HS-27A (cell line): ENCODE results near the gene ATXN1.
"Not testable (repeated sequence)": the region's sequence is repeated elsewhere in the genome, so short reads cannot be mapped to it uniquely, and the experiment has no call there.

Experiments
- DNase-seq: peaks from one replicate; pipeline ENCODE4 v3.0.0-alpha.2; 2012; ENCODE audit warnings: low read depth, missing footprints

The ATXN1 gene

GRCh38 chr6:16570946-16571345 lies 190.3 kb downstream of the ATXN1 start:
- DNase-seq = no peak

- DNase-seq = no peak
These were observed 191.1 kb downstream of the ATXN1 start for GRCh38 chr6:16570221-16570553.

- no peak for DNase-seq
These were observed 193.1 kb downstream of the ATXN1 start for GRCh38 chr6:16568128-16568527.

- no peak for DNase-seq
These were observed 194.2 kb downstream of the ATXN1 start for GRCh38 chr6:16567071-16567470.

GRCh38 chr6:16564436-16564835 lies 196.8 kb downstream of the ATXN1 start:
- DNase-seq = no peak

- DNase-seq = no peak
These were observed 197.5 kb downstream of the ATXN1 start for GRCh38 chr6:16563628-16564240.

GRCh38 chr6:16562498-16562897 lies 198.8 kb downstream of the ATXN1 start:
- DNase-seq = no peak

- no peak for DNase-seq
These were observed 202.2 kb downstream of the ATXN1 start for GRCh38 chr6:16559071-16559470.

- no peak for DNase-seq
These were observed 205.7 kb downstream of the ATXN1 start for GRCh38 chr6:16555550-16555949.

GRCh38 chr6:16553531-16553930 lies 207.7 kb downstream of the ATXN1 start:
- no peak for DNase-seq

- no peak for DNase-seq
These were observed 209.8 kb downstream of the ATXN1 start for GRCh38 chr6:16551466-16551865.

GRCh38 chr6:16548121-16548520 lies 213.1 kb downstream of the ATXN1 start:
- DNase-seq = no peak

GRCh38 chr6:16547587-16547986 lies 213.7 kb downstream of the ATXN1 start:
- no peak for DNase-seq

GRCh38 chr6:16546861-16547260 lies 214.4 kb downstream of the ATXN1 start:
- no peak for DNase-seq

GRCh38 chr6:16545382-16545781 lies 215.9 kb downstream of the ATXN1 start:
- no peak for DNase-seq

- no peak for DNase-seq
These were observed 216.7 kb downstream of the ATXN1 start for GRCh38 chr6:16544521-16544920.

GRCh38 chr6:16544006-16544405 lies 217.3 kb downstream of the ATXN1 start:
- no peak for DNase-seq

- DNase-seq = no peak
These were observed 217.7 kb downstream of the ATXN1 start for GRCh38 chr6:16543521-16543920.

- DNase-seq = no peak
These were observed 219.2 kb downstream of the ATXN1 start for GRCh38 chr6:16542070-16542469.

- no peak for DNase-seq
These were observed 220.2 kb downstream of the ATXN1 start for GRCh38 chr6:16540804-16541752.

- not testable (repeated sequence) for DNase-seq
These were observed 220.9 kb downstream of the ATXN1 start for GRCh38 chr6:16540383-16540782.

GRCh38 chr6:16539086-16539931 lies 222.0 kb downstream of the ATXN1 start:
- DNase-seq = no peak

GRCh38 chr6:16535564-16535963 lies 225.7 kb downstream of the ATXN1 start:
- no peak for DNase-seq
